Mononuclear cell (primary cell): Measurements from ENCODE around the gene KIF21B. TPM values are rescaled to one million over a fixed set of nuclear protein-coding genes. Genes with fewer than 3 reads are reported as not detected.

Experiments used
- H3K27me3 ChIP-seq: 2 replicates; pipeline ENCODE4 v1.6.0; 2011; ENCODE audit warnings: low read length, control low read depth; ENCODE audit not compliant: insufficient read depth
- H3K4me1 ChIP-seq: 2 replicates; pipeline ENCODE4 v1.5.1; 2011; ENCODE audit warnings: mild to moderate bottlenecking, low read length, control low read depth; ENCODE audit not compliant: insufficient read depth
- H3K4me3 ChIP-seq: 2 replicates; pipeline ENCODE4 v1.5.1; 2011; ENCODE audit warnings: mild to moderate bottlenecking, low read length, moderate library complexity
- H3K9me3 ChIP-seq: 2 replicates; pipeline ENCODE4 v1.5.1; 2011; ENCODE audit warnings: low read depth, mild to moderate bottlenecking, control low read depth, low read length
- total RNA-seq: library from RNA; depleted of rRNA; stranded (reverse); fragments of >200 nt; gene quantifications from one replicate; pipeline ENCODE4 v1.2.3, GENCODE V29; 2012

KIF21B gene
- total RNA-seq, 1 donor = 41.1 TPM

GRCh38 chr1:201053155-201053860 is 29.8 kb upstream of the KIF21B start:
- peaks cover 6% of the 10 kb centered on the region for H3K4me1 ChIP-seq
- H3K27me3 ChIP-seq = no peaks in the 10 kb centered on the region
- no peaks in the 10 kb centered on the region for H3K9me3 ChIP-seq
- H3K4me3 ChIP-seq = no peak overlapping the region

- H3K4me3 ChIP-seq = no peak overlapping the region
- peaks cover 5% of the 10 kb centered on the region for H3K4me1 ChIP-seq
- no peaks in the 10 kb centered on the region for H3K9me3 ChIP-seq
- H3K27me3 ChIP-seq = no peaks in the 10 kb centered on the region
Measured at GRCh38 chr1:201051399-201051798, 27.9 kb upstream of the KIF21B start.

GRCh38 chr1:201050515-201051277 is 27.2 kb upstream of the KIF21B start:
- H3K9me3 ChIP-seq = no peaks in the 10 kb centered on the region
- H3K4me3 ChIP-seq = no peak overlapping the region
- H3K4me1 ChIP-seq = no peaks in the 10 kb centered on the region
- no peaks in the 10 kb centered on the region for H3K27me3 ChIP-seq

GRCh38 chr1:201049248-201049831 is 25.8 kb upstream of the KIF21B start:
- Histone ChIP-seq H3K4me1 (no peaks in the 10 kb centered on the region), H3K9me3 (no peaks in the 10 kb centered on the region), H3K4me3 (no peak overlapping the region), H3K27me3 (no peaks in the 10 kb centered on the region)

- H3K9me3 ChIP-seq = no peaks in the 10 kb centered on the region
- H3K4me3 ChIP-seq = no peak overlapping the region
- no peaks in the 10 kb centered on the region for H3K4me1 ChIP-seq
- H3K27me3 ChIP-seq = no peaks in the 10 kb centered on the region
Measured at GRCh38 chr1:201048521-201048920, 25.0 kb upstream of the KIF21B start.

GRCh38 chr1:201044119-201044518 is 20.6 kb upstream of the KIF21B start:
- no peak overlapping the region for H3K4me3 ChIP-seq
- peaks cover 6% of the 10 kb centered on the region for H3K4me1 ChIP-seq
- no peaks in the 10 kb centered on the region for H3K9me3 ChIP-seq
- H3K27me3 ChIP-seq = no peaks in the 10 kb centered on the region

GRCh38 chr1:201042779-201043461 is 19.4 kb upstream of the KIF21B start:
- H3K4me3 ChIP-seq = no peak overlapping the region

GRCh38 chr1:201041011-201041410 is 17.5 kb upstream of the KIF21B start:
- Histone ChIP-seq H3K27me3 (no peaks in the 10 kb centered on the region), H3K4me3 (no peak overlapping the region), H3K4me1 (peaks cover 6% of the 10 kb centered on the region), H3K9me3 (no peaks in the 10 kb centered on the region)

More at GRCh38 chr1:201042779-201043461, 19.4 kb upstream of the KIF21B start:
- H3K4me1 ChIP-seq = peaks cover 6% of the 10 kb centered on the region
- H3K27me3 ChIP-seq = no peaks in the 10 kb centered on the region
- no peaks in the 10 kb centered on the region for H3K9me3 ChIP-seq

- Histone ChIP-seq H3K4me3 (no peak overlapping the region), H3K4me1 (peaks cover 6% of the 10 kb centered on the region), H3K27me3 (no peaks in the 10 kb centered on the region), H3K9me3 (no peaks in the 10 kb centered on the region)
Measured at GRCh38 chr1:201039876-201040275, 16.4 kb upstream of the KIF21B start.

GRCh38 chr1:201039418-201039817 is 15.9 kb upstream of the KIF21B start:
- Histone ChIP-seq H3K9me3 (no peaks in the 10 kb centered on the region), H3K4me1 (peaks cover 6% of the 10 kb centered on the region), H3K27me3 (no peaks in the 10 kb centered on the region), H3K4me3 (no peak overlapping the region)

GRCh38 chr1:201038186-201038876 is 14.8 kb upstream of the KIF21B start:
- Histone ChIP-seq H3K27me3 (no peaks in the 10 kb centered on the region), H3K9me3 (no peaks in the 10 kb centered on the region), H3K4me3 (no peak overlapping the region), H3K4me1 (peaks cover 6% of the 10 kb centered on the region)

- Histone ChIP-seq H3K4me3 (no peak overlapping the region), H3K27me3 (no peaks in the 10 kb centered on the region), H3K9me3 (no peaks in the 10 kb centered on the region), H3K4me1 (no peaks in the 10 kb centered on the region)
Measured at GRCh38 chr1:201036188-201036842, 12.8 kb upstream of the KIF21B start.

- Histone ChIP-seq H3K9me3 (no peaks in the 10 kb centered on the region), H3K4me1 (no peaks in the 10 kb centered on the region), H3K4me3 (no peak overlapping the region), H3K27me3 (no peaks in the 10 kb centered on the region)
Measured at GRCh38 chr1:201034671-201035070, 11.2 kb upstream of the KIF21B start.

- Histone ChIP-seq H3K9me3 (no peaks in the 10 kb centered on the region), H3K4me1 (peaks cover 15% of the 10 kb centered on the region), H3K27me3 (no peaks in the 10 kb centered on the region), H3K4me3 (no peak overlapping the region)
Measured at GRCh38 chr1:201032408-201032807, 8.9 kb upstream of the KIF21B start.
